GM12878 (cell line): ENCODE results near the gene SLC26A1. TPM values are rescaled to one million over a fixed set of nuclear protein-coding genes. Genes with fewer than 3 reads are reported as not detected.

ENCODE experiments used
- ATAC-seq: fragments of 200-7000 bp; cut with Tn5 transposase; 3 replicates; pipeline ENCODE4 v1.9.1; 2020; ENCODE audit warnings: mild to moderate bottlenecking, moderate library complexity
- BruUV-seq: library from RNA; stranded (reverse); fragments of 400-500 nt; replicated peaks from 2 replicates; lab custom pipeline; 2021; lab: Mats Ljungman, UMichigan
- CTCF ChIA-PET: fragments of 300-600 bp; sonication (Branson Sonifier 250); formaldehyde crosslinking; extraction: SDS; loops from one replicate; lab custom pipeline; 2021; ENCODE audit warnings: inconsistent platforms; lab: Yijun Ruan, JAX
- POLR2A ChIA-PET: fragments of 350-600 bp; formaldehyde crosslinking; extraction: SDS; loops from one replicate; lab custom pipeline; 2021; ENCODE audit warnings: inconsistent platforms; lab: Charles Lee
- RAD21 ChIA-PET: fragments of 300-600 bp; sonication (Branson Sonifier 250); formaldehyde crosslinking; loops from one replicate; lab custom pipeline; 2023; ENCODE audit warnings: antibody characterized with exemption; ENCODE audit not compliant: unreplicated experiment; lab: Charles Lee
- SMC1A ChIA-PET: fragments of 300-600 bp; sonication (Branson Sonifier 250); formaldehyde crosslinking; loops from one replicate; lab custom pipeline; 2023; ENCODE audit not compliant: unreplicated experiment, uncharacterized antibody; lab: Charles Lee
- DNase-seq: peaks from one replicate; pipeline ENCODE4 v3.0.0-alpha.2; 2011; ENCODE audit warnings: low read depth, low spot score
- FAIRE-seq: peaks from 3 replicates; lab custom pipeline; 2011; peaks lifted over from hg19 to GRCh38; lab: Jason Lieb, UNC
- H2AFZ ChIP-seq: 2 replicates; pipeline ENCODE4 v1.6.0; 2011; ENCODE audit warnings: low read depth, low read length, control low read depth; ENCODE audit not compliant: control insufficient read depth
- H3K27ac ChIP-seq: 2 replicates; pipeline ENCODE4 v1.5.1; 2011; ENCODE audit warnings: control low read depth; ENCODE audit not compliant: control insufficient read depth, insufficient read depth
- H3K27me3 ChIP-seq, 2 experiments: replicated peaks in 1 of 2; 2 replicates each; pipeline versions ENCODE4 v1.6.0 to v1.6.1; 2011; ENCODE audit warnings: low read length in 1 of 2; ENCODE audit not compliant: control insufficient read depth in 2 of 2, insufficient read depth in 2 of 2
- H3K36me3 ChIP-seq, 2 experiments: 2 replicates each; pipeline ENCODE4 v1.5.1; 2011; ENCODE audit warnings: low read length in 1 of 2; ENCODE audit not compliant: control insufficient read depth in 2 of 2, insufficient read depth in 2 of 2
- H3K4me1 ChIP-seq: 2 replicates; pipeline ENCODE4 v1.6.1; 2011; ENCODE audit warnings: mild to moderate bottlenecking, low read length, moderate library complexity, mixed read lengths; ENCODE audit not compliant: control insufficient read depth, insufficient read depth
- H3K4me2 ChIP-seq: 2 replicates; pipeline ENCODE4 v1.6.0; 2011; ENCODE audit warnings: control low read depth; ENCODE audit not compliant: control insufficient read depth, insufficient read depth
- H3K4me3 ChIP-seq: fragments of 200-600 bp; sonication (generic); 2 replicates; pipeline ENCODE4 v1.5.1; 2016
- H3K79me2 ChIP-seq: 2 replicates; pipeline ENCODE4 v1.6.0; 2011; ENCODE audit warnings: low read length; ENCODE audit not compliant: control insufficient read depth, insufficient read depth
- H3K9ac ChIP-seq: 2 replicates; pipeline ENCODE4 v1.8.0; 2011; ENCODE audit warnings: low read length, control low read depth, mixed read lengths; ENCODE audit not compliant: control insufficient read depth, insufficient read depth
- H3K9me3 ChIP-seq: replicated peaks from 3 replicates; pipeline ENCODE4 v1.5.1; 2011; ENCODE audit warnings: mild to moderate bottlenecking, low read length; ENCODE audit not compliant: control insufficient read depth, insufficient read depth
- H4K20me1 ChIP-seq: 2 replicates; pipeline ENCODE4 v1.6.0; 2011; ENCODE audit not compliant: control insufficient read depth, insufficient read depth
- DPF2 ChIP-seq: fragments of 450-650 bp; IDR thresholded peaks from 2 replicates; pipeline ENCODE4 v1.6.1; 2017; ENCODE audit warnings: mild to moderate bottlenecking
- ETV6 ChIP-seq, 2 experiments: fragments of 450-650 bp in 1 of 2; IDR thresholded peaks in 1 of 2; conservative IDR thresholded peaks in 1 of 2; 2 replicates each; pipeline ENCODE4 v1.6.1; 2014; ENCODE audit warnings: antibody characterized with exemption in 1 of 2, borderline replicate concordance in 1 of 2, low read depth in 1 of 2, mild to moderate bottlenecking in 1 of 2, moderate library complexity in 1 of 2
- GATAD2B ChIP-seq: fragments of 450-650 bp; conservative IDR thresholded peaks from 2 replicates; pipeline ENCODE4 v1.6.1; 2017; ENCODE audit warnings: low read depth, mild to moderate bottlenecking, moderate library complexity
- MEF2B ChIP-seq: fragments of 450-650 bp; IDR thresholded peaks from 2 replicates; pipeline ENCODE4 v1.6.1; 2018; ENCODE audit warnings: mild to moderate bottlenecking, moderate library complexity; ENCODE audit not compliant: partially characterized antibody, poor library complexity, severe bottlenecking
- NR2C1 ChIP-seq: fragments of 450-650 bp; IDR thresholded peaks from 2 replicates; pipeline ENCODE4 v1.6.1; 2017; ENCODE audit warnings: antibody characterized with exemption, mild to moderate bottlenecking, moderate library complexity
- NRF1 ChIP-seq: conservative IDR thresholded peaks from 2 replicates; pipeline ENCODE4 v1.6.1; 2011; ENCODE audit warnings: mild to moderate bottlenecking, low read depth, low read length, improper control_type of control experiment
- RUNX3 ChIP-seq: IDR thresholded peaks from 2 replicates; pipeline ENCODE4 v1.6.1; 2012; ENCODE audit warnings: low read length, inconsistent platforms
- TCF12 ChIP-seq: IDR thresholded peaks from 2 replicates; pipeline ENCODE4 v1.6.1; 2011; ENCODE audit warnings: low read depth, mild to moderate bottlenecking, low read length
- WRNIP1 ChIP-seq: IDR thresholded peaks from 2 replicates; pipeline ENCODE4 v1.6.1; 2011; ENCODE audit warnings: low read depth, low read length, improper control_type of control experiment, borderline replicate concordance
- ZBTB40 ChIP-seq: fragments of 450-650 bp; IDR thresholded peaks from 2 replicates; pipeline ENCODE4 v1.6.1; 2016; ENCODE audit warnings: mild to moderate bottlenecking, moderate library complexity, borderline replicate concordance
- WGBS: methylation state at CpG from one replicate; pipeline ENCODE4 v1.1.6; 2016; ENCODE audit warnings: low lambda C conversion rate; ENCODE audit not compliant: insufficient replicate concordance, insufficient coverage; ENCODE audit errors: missing lambda C conversion rate; 5-methylcytosine and 5-hydroxymethylcytosine counted together
- in situ Hi-C: fragments of 300-500 bp; cut with MboI; formaldehyde crosslinking; loops from 9 replicates; pipeline ENCODE4 v1.14.3; 2018; ENCODE audit warnings: mixed read lengths
- intact Hi-C: fragments of 100-400 bp; cut with micrococcal nuclease; formaldehyde crosslinking; loops from one replicate; pipeline ENCODE4 v1.14.2; 2022; ENCODE audit not compliant: unreplicated experiment
- polyA plus RNA-seq, 11 experiments: library from polyadenylated mRNA; depleted of rRNA in 4 of 11; unstranded in 6 of 11; stranded (reverse) in 5 of 11; fragments of >200 nt; fragmentation: Nextera tagmentation in 4 of 11; fragmentation: Illumina TruSeq in 1 of 11; extraction: Ambion mirVana in 4 of 11; extraction: Trizol in 1 of 11; gene quantifications; 1 replicate in 1 of 11; 2 replicates in 10 of 11; pipeline versions ENCODE4 v1.2.1 to v1.2.3, GENCODE V29; 2011 to 2016; ENCODE audit warnings: inconsistent platforms in 2 of 11, missing spikeins in 2 of 11, low read depth in 1 of 11
- total RNA-seq, 4 experiments: library from RNA; depleted of rRNA in 3 of 4; stranded (reverse); fragments of >200 nt in 3 of 4; fragmentation: Illumina TruSeq in 1 of 4; extraction: Trizol in 1 of 4; gene quantifications; 2 replicates each; pipeline versions ENCODE4 v1.2.1 to v1.2.3, GENCODE V29; 2013 to 2021
- TF ChIP-seq, protein P1 (sequence below): fragments of 450-650 bp; IDR thresholded peaks from 2 replicates; pipeline ENCODE4 v1.6.1; 2017; ENCODE audit warnings: mild to moderate bottlenecking
- TF ChIP-seq, protein P2 (sequence below): IDR thresholded peaks from 2 replicates; pipeline ENCODE4 v1.6.1; 2011; ENCODE audit warnings: borderline replicate concordance, low read depth, mild to moderate bottlenecking, moderate library complexity, low read length; ENCODE audit not compliant: insufficient read depth, poor library complexity, severe bottlenecking

The SLC26A1 gene
- total and polyA plus RNA-seq, 10 of the 15 experiments (the other 5 are each of a cell fraction or from before 2014, with no cell fraction given) = 0.05 to 0.96 (median 0.28) TPM; not detected in 5

DNA sequence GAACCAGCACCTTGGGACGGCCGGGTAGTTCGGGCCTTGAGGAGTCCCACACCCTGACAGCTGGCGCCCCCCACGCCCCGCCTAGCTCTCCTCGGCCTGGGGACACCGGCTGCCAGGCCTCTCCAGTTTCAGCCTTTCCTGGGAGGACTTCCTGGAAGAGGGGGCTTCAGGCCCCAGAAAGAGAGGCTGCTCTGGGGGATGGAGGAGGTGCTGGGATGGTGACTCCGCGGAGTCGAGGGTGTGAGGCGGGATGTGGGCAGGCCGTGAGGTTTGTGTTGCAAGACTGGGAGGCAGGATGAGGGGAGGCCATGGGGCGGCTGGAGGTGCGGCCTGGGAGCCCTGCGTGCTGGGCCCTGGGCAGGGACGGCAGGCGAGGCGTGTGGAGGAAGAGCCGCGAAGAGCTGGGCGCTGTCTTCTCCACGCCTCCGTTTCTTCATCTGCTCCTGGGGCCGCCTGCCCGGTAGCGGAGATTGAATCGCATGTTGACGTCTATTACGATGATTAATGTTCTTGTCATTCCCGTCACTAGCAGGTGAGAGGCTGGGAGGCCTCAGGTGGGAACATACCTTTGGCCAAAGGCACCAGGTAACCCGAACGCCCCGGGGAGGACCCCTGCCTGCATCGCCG lies 17.3 kb upstream of the SLC26A1 start:
- WGBS = 14% methylated on average over 28 of the region's 36 CpGs
- ChIA-PET RAD21 (no interaction called here), CTCF (no interaction called here), SMC1A (no interaction called here), POLR2A (interaction anchor here (0.6 to 1.0 kb wide), 2 partner anchors 336 to 339 kb away, joined by 3 to 5 read pairs; partner anchors contain the start of gene UVSSA)
- Histone ChIP-seq H3K27me3 (peaks cover 0 to 5% of the 10 kb centered on the region in 2 experiments; a peak in 3 of 4 replicates), H3K79me2 (no peaks in the 10 kb centered on the region), H2AFZ (no peak overlapping the region), H3K4me2 (peak overlapping the region; percentile 95), H3K4me1 (peaks cover 11% of the 10 kb centered on the region), H3K36me3 (no peaks in the 10 kb centered on the region), H3K4me3 (peak overlapping the region; percentile 57; the same call in 1 of the 2 replicates), H3K27ac (no peak overlapping the region), H3K9me3 (no peaks in the 10 kb centered on the region; the same call in 2 of the 3 replicates), H3K9ac (no peak overlapping the region), H4K20me1 (no peaks in the 10 kb centered on the region; the same call in 1 of the 2 replicates)
- peak; percentile 7 for ATAC-seq
- FAIRE-seq = no peak
- intact Hi-C loops = no loop called here
- in situ Hi-C loops = no loop called here
- DNase-seq = no peak
- BruUV-seq = no TSS peak
- no peak for TF ChIP-seq WRNIP1
- TF ChIP-seq NRF1 = no peak
- TF ChIP-seq ZBTB40 = no peak
- no peak for TF ChIP-seq ETV6 (conservative IDR thresholded peaks at IDR 0.05 in 1 of 2, IDR thresholded peaks at IDR 0.05 in 1 of 2; ENCODE audit: borderline replicate concordance in 1 of 2, low read depth in 1 of 2)
- no peak for TF ChIP-seq TCF12
- TF ChIP-seq MEF2B = no peak
- TF ChIP-seq DPF2 = peak; percentile 12; the same call in 1 of the 2 replicates
- TF ChIP-seq, protein P1, sequence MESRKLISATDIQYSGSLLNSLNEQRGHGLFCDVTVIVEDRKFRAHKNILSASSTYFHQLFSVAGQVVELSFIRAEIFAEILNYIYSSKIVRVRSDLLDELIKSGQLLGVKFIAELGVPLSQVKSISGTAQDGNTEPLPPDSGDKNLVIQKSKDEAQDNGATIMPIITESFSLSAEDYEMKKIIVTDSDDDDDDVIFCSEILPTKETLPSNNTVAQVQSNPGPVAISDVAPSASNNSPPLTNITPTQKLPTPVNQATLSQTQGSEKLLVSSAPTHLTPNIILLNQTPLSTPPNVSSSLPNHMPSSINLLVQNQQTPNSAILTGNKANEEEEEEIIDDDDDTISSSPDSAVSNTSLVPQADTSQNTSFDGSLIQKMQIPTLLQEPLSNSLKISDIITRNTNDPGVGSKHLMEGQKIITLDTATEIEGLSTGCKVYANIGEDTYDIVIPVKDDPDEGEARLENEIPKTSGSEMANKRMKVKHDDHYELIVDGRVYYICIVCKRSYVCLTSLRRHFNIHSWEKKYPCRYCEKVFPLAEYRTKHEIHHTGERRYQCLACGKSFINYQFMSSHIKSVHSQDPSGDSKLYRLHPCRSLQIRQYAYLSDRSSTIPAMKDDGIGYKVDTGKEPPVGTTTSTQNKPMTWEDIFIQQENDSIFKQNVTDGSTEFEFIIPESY = no peak
- TF ChIP-seq NR2C1 = no peak
- TF ChIP-seq RUNX3 = no peak
- no peak for TF ChIP-seq GATAD2B
- TF ChIP-seq, protein P2, sequence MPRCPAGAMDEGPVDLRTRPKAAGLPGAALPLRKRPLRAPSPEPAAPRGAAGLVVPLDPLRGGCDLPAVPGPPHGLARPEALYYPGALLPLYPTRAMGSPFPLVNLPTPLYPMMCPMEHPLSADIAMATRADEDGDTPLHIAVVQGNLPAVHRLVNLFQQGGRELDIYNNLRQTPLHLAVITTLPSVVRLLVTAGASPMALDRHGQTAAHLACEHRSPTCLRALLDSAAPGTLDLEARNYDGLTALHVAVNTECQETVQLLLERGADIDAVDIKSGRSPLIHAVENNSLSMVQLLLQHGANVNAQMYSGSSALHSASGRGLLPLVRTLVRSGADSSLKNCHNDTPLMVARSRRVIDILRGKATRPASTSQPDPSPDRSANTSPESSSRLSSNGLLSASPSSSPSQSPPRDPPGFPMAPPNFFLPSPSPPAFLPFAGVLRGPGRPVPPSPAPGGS = no peak
